Kidney epithelial cell (primary cell): ENCODE measurements around the gene PIP4K2C. TPM values are rescaled to one million over a fixed set of nuclear protein-coding genes. Genes with fewer than 3 reads are reported as not detected.
"Not testable (repeated sequence)": the region's sequence is repeated elsewhere in the genome, so short reads cannot be mapped to it uniquely, and the experiment has no call there.

ENCODE experiments used
- DNase-seq: peaks from one replicate; pipeline ENCODE4 v3.0.0-alpha.2; 2010; ENCODE audit warnings: low read depth
- H3K27me3 ChIP-seq: 2 replicates; pipeline ENCODE4 v1.6.0; 2011; ENCODE audit warnings: low read length; ENCODE audit not compliant: control insufficient read depth, insufficient read depth
- H3K36me3 ChIP-seq: 2 replicates; pipeline ENCODE4 v1.5.1; 2011; ENCODE audit warnings: low read length; ENCODE audit not compliant: control insufficient read depth, insufficient read depth
- H3K4me3 ChIP-seq: 2 replicates; pipeline ENCODE4 v1.5.1; 2011; ENCODE audit warnings: low read depth, mild to moderate bottlenecking, control low read depth, low read length
- total RNA-seq: library from RNA; depleted of rRNA; stranded (reverse); fragments of >200 nt; gene quantifications from 2 replicates; pipeline ENCODE4 v1.2.3, GENCODE V29; 2015
- TF ChIP-seq, protein P1 (sequence below): IDR thresholded peaks from 2 replicates; pipeline ENCODE4 v1.5.1; 2011; ENCODE audit warnings: mild to moderate bottlenecking, moderate library complexity, low read length, control low read depth, inconsistent platforms; ENCODE audit not compliant: insufficient read depth, poor library complexity, severe bottlenecking

Gene PIP4K2C
- total RNA-seq, 1 donor from 2014 or later: 105 TPM

DNA sequence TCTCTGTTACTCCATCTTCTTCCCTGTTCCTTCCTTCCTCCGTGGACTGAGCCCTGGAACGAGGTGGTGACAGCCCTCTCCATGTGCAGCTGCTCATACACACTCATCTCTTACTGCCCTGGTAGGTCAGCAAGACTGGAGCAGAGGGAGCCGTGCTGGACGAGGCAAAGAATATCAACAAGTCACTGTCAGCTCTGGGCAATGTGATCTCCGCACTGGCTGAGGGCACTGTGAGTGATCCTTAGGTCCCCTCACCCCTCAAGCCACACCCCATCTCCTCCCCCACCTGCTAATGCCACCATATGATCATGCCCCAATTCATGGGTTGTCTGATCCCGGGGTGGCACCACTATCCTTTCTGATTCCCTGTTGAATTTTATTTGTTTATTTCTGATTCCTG lies 22.2 kb upstream of the PIP4K2C start:
- no peak for DNase-seq
- no peak overlapping the region for H3K4me3 ChIP-seq
- H3K36me3 ChIP-seq: peaks cover 1% of the 10 kb centered on the region
- no peaks in the 10 kb centered on the region for H3K27me3 ChIP-seq
- TF ChIP-seq, protein P1, sequence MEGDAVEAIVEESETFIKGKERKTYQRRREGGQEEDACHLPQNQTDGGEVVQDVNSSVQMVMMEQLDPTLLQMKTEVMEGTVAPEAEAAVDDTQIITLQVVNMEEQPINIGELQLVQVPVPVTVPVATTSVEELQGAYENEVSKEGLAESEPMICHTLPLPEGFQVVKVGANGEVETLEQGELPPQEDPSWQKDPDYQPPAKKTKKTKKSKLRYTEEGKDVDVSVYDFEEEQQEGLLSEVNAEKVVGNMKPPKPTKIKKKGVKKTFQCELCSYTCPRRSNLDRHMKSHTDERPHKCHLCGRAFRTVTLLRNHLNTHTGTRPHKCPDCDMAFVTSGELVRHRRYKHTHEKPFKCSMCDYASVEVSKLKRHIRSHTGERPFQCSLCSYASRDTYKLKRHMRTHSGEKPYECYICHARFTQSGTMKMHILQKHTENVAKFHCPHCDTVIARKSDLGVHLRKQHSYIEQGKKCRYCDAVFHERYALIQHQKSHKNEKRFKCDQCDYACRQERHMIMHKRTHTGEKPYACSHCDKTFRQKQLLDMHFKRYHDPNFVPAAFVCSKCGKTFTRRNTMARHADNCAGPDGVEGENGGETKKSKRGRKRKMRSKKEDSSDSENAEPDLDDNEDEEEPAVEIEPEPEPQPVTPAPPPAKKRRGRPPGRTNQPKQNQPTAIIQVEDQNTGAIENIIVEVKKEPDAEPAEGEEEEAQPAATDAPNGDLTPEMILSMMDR: no peak

DNA sequence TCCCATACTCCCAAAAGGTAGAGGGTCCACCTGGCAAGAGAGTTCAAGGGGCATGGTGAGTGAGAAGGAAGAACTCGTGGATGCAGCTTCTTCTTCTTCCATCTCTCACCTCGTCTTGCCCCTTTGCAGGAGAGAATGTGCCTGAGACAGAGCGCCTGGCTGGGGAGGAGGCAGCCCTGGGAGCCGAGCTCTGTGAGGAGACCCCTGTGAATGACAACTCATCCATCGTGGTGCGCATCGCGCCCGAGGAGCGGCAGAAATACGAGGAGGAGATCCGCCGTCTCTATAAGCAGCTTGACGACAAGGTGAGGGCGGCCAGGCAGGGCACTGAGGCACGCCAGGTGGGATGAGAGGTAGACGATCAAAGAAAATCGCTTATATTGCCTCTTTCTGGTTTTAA lies 21.1 kb upstream of the PIP4K2C start:
- Histone ChIP-seq H3K4me3 (no peak overlapping the region), H3K27me3 (no peaks in the 10 kb centered on the region), H3K36me3 (peaks cover 1% of the 10 kb centered on the region)
- no peak for DNase-seq
- TF ChIP-seq, protein P1: no peak

DNA sequence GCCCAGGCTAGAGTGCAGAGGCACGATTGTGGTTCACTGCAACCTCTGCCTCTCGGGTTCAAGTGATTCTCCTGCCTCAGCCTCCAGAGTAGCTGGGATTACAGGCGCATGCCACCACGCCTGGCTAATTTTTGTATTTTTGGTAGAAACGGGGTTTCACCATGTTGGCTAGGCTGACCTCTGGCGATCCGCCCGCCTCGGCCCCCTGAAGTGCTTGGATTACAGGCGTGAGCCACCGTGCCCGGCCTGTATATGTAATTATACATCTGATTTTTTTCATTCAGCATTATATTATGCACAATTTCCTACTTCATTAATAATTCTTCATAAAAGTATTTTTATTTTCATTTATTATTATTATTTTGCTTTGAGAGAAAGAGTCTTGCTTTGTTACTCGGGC lies 20.6 kb upstream of the PIP4K2C start:
- DNase-seq, H3K27me3 ChIP-seq: not testable (repeated sequence)

DNA sequence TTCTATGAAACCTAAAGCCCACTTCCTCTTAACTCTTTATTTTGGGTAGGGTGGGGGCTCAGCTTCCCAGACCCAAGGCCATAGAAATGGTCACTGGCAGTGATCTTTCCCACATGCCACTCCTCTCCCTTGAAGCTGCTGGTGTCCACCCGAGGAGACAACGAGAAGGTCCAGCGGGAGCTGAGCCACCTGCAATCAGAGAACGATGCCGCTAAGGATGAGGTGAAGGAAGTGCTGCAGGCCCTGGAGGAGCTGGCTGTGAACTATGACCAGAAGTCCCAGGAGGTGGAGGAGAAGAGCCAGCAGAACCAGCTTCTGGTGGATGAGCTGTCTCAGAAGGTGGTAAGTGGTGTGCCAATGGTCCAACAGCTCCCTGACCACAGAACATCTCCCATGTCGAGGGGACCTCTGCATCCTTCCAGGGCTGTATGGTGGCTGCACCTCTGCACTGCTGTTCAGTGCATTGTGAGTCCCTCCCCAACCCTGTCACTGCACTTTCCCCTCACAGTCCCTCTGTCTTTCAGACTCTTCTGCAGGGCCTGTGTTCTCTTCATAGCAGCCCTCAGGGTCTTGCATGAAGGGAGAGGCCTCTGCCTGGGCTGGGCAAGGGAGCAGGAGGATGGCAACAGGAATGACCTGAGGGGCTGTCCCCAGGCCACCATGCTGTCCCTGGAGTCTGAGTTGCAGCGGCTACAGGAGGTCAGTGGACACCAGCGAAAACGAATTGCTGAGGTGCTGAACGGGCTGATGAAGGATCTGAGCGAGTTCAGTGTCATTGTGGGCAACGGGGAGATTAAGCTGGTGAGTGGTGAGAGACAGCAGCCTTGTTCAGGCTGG lies 18.8 kb upstream of the PIP4K2C start:
- Histone ChIP-seq H3K36me3 (peaks cover 1% of the 10 kb centered on the region), H3K4me3 (no peak overlapping the region), H3K27me3 (no peaks in the 10 kb centered on the region)
- TF ChIP-seq, protein P1: no peak
- no peak for DNase-seq

More for the DNA sequence above, 20.6 kb upstream of the PIP4K2C start:
- not testable (repeated sequence) for H3K4me3 ChIP-seq, H3K36me3 ChIP-seq

DNA sequence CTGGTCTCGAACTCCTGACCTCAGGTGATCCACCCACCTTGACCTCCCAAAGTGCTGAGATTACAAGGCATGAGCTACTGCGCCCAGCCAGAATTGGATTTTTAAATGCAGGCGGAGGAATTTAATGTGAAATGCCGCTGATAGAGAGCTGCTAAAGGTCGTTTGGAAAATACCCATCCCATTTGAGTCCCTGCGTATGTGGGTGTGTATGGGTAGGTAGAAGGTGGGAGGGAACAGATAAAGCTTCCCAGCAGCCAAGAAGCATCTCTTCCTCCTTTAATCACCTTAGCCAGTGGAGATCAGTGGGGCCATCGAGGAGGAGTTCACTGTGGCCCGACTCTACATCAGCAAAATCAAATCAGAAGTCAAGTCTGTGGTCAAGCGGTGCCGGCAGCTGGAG lies 16.2 kb upstream of the PIP4K2C start:
- no peak for DNase-seq
- TF ChIP-seq, protein P1: no peak
- Histone ChIP-seq H3K27me3 (no peaks in the 10 kb centered on the region), H3K36me3 (no peaks in the 10 kb centered on the region), H3K4me3 (no peak overlapping the region)

GRCh38 chr12:57575771-57576612 lies 15.0 kb upstream of the PIP4K2C start:
- TF ChIP-seq, protein P1: no peak
- H3K27me3 ChIP-seq: no peaks in the 10 kb centered on the region
- no peak overlapping the region for H3K4me3 ChIP-seq
- no peak for DNase-seq
- no peaks in the 10 kb centered on the region for H3K36me3 ChIP-seq
